ENCODE data around the gene KRTAP4-11.

Gene KRTAP4-11

GRCh38 chr17:41067281-41067680, 50.9 kb downstream of the KRTAP4-11 start:
- TF ChIP-seq CTCF (IDR thresholded peaks at IDR 0.05; ENCODE audit: insufficient read depth, low read length, missing control alignments) = no peak
- no peak overlapping the region for H3K4me3 ChIP-seq (ENCODE audit: low read depth, low read length)
- POLR2A ChIA-PET = interaction anchor here (1.2 kb wide), 1 partner anchor 157 kb away, joined by 7 read pairs; no protein-coding TSS in a partner anchor
- CTCF ChIA-PET = interaction anchor here (1.0 kb wide), 1 partner anchor 158 kb away, joined by 3 read pairs; no protein-coding TSS in a partner anchor
- no peak for DNase-seq (ENCODE audit: low read depth, low spot score)

All from AG04449 (cell line).